Measurements from ENCODE around the gene ZMYM4. TPM values are rescaled to one million over a fixed set of nuclear protein-coding genes. Genes with fewer than 3 reads are reported as not detected.
"Not testable (repeated sequence)": the region's sequence is repeated elsewhere in the genome, so short reads cannot be mapped to it uniquely, and the experiment has no call there.

Gene ZMYM4
- total RNA-seq, 1 donor from 2014 or later: 9.6 TPM

- DNase-seq (ENCODE audit: low spot score in 2 of 2): no peak
- Histone ChIP-seq H3K9me3 (no peaks in the 10 kb centered on the region), H3K4me1 (no peaks in the 10 kb centered on the region), H3K4me3 (no peak overlapping the region), H3K36me3 (peaks cover 39 to 70% of the 10 kb centered on the region in 2 donors), H3K27ac (no peak overlapping the region), H3K27me3 (no peaks in the 10 kb centered on the region)
- intact Hi-C loops (cut with DNase I): no loop called here
- TF ChIP-seq CTCF (IDR thresholded peaks at IDR 0.05): no peak
Observed at GRCh38 chr1:35461966-35462651, 193.6 kb downstream of the ZMYM4 start.

DNA sequence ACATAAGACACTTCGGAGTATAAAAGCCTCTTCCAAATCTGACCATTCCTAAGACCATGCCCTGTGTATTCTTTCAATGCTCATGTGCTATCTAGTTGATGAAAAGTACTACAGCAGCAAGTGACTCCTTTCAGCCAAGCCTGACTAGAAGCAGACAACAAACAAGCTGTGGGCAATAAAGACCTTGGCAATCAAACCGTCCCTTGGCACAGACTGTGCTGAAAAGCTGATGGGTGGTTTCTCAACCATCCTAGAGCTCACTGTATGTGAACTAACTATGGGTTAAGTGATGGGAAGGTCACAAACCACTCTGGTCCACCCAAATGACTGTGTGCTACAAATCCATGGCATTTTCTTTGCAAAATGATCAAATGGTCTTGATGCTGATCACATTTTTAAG lies 194.7 kb downstream of the ZMYM4 start:
- no peak overlapping the region for H3K4me3 ChIP-seq
- no peaks in the 10 kb centered on the region for H3K27me3 ChIP-seq
- intact Hi-C loops (cut with DNase I): no loop called here
- H3K9me3 ChIP-seq: no peaks in the 10 kb centered on the region
- no peak overlapping the region for H3K27ac ChIP-seq
- no peak for DNase-seq (ENCODE audit: low spot score in 2 of 2)
- H3K36me3 ChIP-seq: peaks cover 39 to 66% of the 10 kb centered on the region in 2 donors
- H3K4me1 ChIP-seq: no peaks in the 10 kb centered on the region
- no peak for TF ChIP-seq CTCF (IDR thresholded peaks at IDR 0.05)

- DNase-seq (ENCODE audit: low spot score in 2 of 2); H3K27me3 ChIP-seq; H3K4me3 ChIP-seq; H3K27ac ChIP-seq; intact Hi-C loops (cut with DNase I); H3K4me1 ChIP-seq; H3K9me3 ChIP-seq: not testable (repeated sequence)
- peaks cover 38 to 66% of the 10 kb centered on the region in 2 donors for H3K36me3 ChIP-seq
Observed at GRCh38 chr1:35463749-35464148, 195.2 kb downstream of the ZMYM4 start.

DNA sequence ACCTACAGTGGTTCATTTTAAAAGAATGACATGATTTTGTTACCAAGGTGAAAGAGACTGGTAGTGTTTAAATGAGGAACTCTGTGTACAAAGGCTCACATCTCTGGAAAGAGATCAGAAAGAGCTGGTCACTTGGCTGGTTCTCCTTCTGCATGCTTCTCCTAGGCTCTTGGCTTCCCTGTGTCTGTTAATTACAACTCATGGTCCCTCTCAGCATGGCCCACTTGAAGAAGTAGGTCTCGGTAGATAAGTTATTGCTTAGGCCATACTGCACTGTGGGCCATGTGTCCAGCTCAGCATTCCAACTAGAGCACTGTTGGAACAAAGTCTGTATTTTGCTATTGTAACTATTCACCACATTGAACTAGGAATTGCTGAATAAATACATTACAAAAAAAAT lies 197.6 kb downstream of the ZMYM4 start:
- no peak for DNase-seq (ENCODE audit: low spot score in 2 of 2)
- intact Hi-C loops (cut with DNase I): no loop called here
- H3K4me3 ChIP-seq: no peak overlapping the region
- no peaks in the 10 kb centered on the region for H3K4me1 ChIP-seq
- TF ChIP-seq CTCF (IDR thresholded peaks at IDR 0.05): no peak
- H3K27ac ChIP-seq: no peak overlapping the region
- H3K27me3 ChIP-seq: no peaks in the 10 kb centered on the region
- H3K36me3 ChIP-seq: peaks cover 38 to 69% of the 10 kb centered on the region in 2 donors
- no peaks in the 10 kb centered on the region for H3K9me3 ChIP-seq

DNA sequence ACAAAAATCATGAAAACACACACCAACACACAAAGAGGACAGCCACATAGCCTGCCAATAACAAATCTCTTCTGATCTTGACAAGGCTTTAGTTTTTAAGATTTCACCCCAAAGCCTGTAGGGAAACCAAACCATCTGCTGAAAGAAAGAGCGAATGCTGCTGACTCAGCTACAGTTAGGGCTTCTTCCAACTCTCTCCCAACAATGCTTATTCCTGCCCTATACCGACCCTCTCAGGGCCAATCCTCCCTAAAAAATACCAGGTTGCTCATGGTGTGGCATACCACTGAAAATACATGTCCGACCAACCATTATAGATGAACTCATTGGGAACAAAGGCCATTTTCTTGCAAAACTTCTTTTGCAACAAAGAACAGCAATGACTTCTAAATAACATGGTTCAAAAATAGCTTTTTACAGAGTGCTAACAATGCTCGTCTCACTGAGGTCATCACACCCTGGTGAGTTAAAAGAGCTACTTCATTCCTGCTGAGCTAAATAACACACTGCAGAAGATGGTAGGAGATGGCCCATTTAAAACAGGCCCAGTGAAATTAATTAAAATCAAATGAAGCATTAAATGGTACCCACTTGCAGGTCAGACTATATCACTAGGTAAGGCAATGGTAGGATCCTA lies 202.6 kb downstream of the ZMYM4 start:
- intact Hi-C loops (cut with DNase I): no loop called here
- H3K4me1 ChIP-seq: no peaks in the 10 kb centered on the region
- no peak overlapping the region for H3K4me3 ChIP-seq
- no peaks in the 10 kb centered on the region for H3K27me3 ChIP-seq
- no peak for TF ChIP-seq CTCF (IDR thresholded peaks at IDR 0.05)
- no peaks in the 10 kb centered on the region for H3K9me3 ChIP-seq
- no peak for DNase-seq (ENCODE audit: low spot score in 2 of 2)
- peaks cover 7 to 53% of the 10 kb centered on the region in 2 donors for H3K36me3 ChIP-seq
- H3K27ac ChIP-seq: no peak overlapping the region

Other genes starting within 250 kb of the ZMYM4 start
- 2.6 TPM for gene ZMYM6, start 236.8 kb upstream of the ZMYM4 start, total RNA-seq
- 4.6 TPM for gene ZMYM1, start 189.3 kb upstream of the ZMYM4 start, total RNA-seq
- gene SFPQ, start 75.6 kb upstream of the ZMYM4 start, total RNA-seq: 231 TPM